Forelimb muscle (tissue), 1 donor: ENCODE measurements around the gene SPECC1. TPM values are rescaled to one million over a fixed set of nuclear protein-coding genes. Genes with fewer than 3 reads are reported as not detected.
"Not testable (repeated sequence)": the region's sequence is repeated elsewhere in the genome, so short reads cannot be mapped to it uniquely, and the experiment has no call there.

Experiments used
- DNase-seq: peaks from one replicate; pipeline ENCODE4 v3.0.0-alpha.2; 2013; ENCODE audit warnings: low read depth
- polyA plus RNA-seq: library from polyadenylated mRNA; unstranded; fragments of 120-200 nt; gene quantifications from one replicate; pipeline ENCODE4 v1.2.1, GENCODE V29; 2013; ENCODE audit not compliant: insufficient read length

Gene SPECC1, protein sequence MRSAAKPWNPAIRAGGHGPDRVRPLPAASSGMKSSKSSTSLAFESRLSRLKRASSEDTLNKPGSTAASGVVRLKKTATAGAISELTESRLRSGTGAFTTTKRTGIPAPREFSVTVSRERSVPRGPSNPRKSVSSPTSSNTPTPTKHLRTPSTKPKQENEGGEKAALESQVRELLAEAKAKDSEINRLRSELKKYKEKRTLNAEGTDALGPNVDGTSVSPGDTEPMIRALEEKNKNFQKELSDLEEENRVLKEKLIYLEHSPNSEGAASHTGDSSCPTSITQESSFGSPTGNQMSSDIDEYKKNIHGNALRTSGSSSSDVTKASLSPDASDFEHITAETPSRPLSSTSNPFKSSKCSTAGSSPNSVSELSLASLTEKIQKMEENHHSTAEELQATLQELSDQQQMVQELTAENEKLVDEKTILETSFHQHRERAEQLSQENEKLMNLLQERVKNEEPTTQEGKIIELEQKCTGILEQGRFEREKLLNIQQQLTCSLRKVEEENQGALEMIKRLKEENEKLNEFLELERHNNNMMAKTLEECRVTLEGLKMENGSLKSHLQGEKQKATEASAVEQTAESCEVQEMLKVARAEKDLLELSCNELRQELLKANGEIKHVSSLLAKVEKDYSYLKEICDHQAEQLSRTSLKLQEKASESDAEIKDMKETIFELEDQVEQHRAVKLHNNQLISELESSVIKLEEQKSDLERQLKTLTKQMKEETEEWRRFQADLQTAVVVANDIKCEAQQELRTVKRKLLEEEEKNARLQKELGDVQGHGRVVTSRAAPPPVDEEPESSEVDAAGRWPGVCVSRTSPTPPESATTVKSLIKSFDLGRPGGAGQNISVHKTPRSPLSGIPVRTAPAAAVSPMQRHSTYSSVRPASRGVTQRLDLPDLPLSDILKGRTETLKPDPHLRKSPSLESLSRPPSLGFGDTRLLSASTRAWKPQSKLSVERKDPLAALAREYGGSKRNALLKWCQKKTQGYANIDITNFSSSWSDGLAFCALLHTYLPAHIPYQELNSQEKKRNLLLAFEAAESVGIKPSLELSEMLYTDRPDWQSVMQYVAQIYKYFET
- 6.0 TPM for polyA plus RNA-seq

DNA sequence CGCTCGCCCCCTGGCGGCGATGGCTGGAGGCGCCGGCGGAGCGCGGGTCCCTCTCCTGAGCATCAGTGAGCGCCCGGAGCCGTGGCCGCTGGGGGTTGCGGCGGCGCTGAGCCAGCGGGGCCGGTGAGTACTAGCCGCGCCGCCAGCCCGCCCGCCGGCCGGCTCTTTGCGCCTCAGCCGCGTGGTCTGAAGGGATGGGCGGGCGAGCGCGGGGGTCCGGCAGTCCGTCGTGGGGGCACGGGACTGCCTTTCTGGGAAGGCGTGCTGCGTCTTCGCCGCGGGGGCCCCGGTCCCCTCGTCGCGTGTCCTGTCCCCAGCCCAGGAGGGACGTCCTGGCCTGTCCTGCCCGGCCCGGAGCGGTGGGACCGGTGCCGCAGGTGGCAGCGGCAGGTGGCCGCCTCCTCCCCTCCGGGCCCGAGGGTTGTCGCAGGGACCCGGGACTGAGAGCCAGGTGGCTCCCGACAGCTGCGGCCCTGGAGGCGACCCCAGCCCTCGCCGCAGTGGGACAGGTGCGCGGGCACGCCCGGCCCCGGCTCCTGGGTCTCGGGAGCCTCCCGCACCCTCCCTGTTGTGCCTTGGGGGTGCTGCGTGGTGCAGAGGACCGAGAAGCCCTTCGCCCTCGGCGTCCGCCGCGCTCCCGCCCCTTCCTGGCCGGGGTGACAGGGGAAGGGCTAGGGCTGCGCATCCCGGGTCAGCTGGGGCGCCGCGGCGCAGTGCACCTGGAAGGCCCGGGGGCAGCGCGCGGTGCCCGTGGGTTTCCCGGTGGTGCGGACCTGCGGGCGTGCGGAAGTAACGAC is at the start of gene SPECC1:
SPECC1 (plus strand) TSS at position 58 of the 797 bp plus-strand sequence. CDS start 87,293 bp downstream, outside the sequence.
- DNase-seq = peak; percentile 29

DNA sequence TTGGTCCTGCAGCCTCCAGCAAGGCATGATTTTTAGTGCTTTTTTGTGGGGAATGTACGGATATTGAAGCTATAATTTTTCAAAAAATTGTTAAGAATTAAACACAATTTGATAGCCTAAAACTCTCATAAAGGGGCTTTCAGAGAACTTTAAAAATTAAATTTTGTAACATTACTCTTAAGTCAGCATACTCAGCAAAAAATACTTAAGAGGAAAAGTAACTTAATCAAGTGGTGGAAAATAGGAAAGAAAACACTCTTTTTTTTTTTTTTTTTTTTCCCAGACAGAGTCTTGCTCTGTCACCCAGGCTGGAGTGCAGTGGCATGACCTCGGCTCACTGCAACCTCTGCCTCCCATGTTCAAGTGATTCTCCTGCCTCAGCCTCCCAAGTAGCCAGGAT is 46.2 kb upstream of the SPECC1 start:
- not testable (repeated sequence) for DNase-seq

DNA sequence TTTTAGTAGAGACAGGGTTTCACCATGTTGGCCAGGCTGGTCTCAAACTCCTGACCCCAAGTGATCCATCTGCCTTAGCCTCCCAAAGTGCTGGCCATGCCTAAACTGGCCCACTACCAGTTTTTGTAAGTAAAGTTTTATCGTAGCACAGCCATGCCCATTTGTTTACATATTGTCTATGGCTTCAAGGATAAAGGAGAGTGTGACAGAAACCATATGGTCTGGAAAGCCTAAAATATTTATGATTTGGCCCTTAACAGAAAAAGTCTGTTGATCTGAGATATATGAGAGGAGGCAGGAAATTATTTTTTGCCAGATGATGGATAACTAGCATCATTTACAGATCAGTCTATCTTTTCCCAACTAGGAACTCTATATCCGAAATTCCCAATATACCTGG is 36.0 kb upstream of the SPECC1 start:
- no peak for DNase-seq

DNA sequence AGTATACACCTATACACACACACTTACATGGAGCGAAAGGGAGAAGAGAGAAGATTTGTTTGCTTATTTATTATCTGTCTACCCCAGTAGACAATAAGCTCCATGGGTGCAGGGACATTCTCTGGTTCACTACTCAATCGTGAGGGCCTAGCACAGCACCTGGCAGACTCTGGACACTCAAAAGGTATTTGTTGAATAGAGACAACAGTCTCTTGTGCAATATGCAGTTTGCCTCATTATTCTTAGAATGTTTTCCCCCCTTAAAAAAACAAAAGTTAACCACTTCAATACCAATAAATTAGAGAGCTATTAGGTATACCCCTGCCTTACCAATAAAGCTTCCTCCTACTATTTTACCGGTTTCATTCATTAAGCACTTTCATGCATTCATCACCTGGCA is 33.6 kb upstream of the SPECC1 start:
- no peak for DNase-seq

DNA sequence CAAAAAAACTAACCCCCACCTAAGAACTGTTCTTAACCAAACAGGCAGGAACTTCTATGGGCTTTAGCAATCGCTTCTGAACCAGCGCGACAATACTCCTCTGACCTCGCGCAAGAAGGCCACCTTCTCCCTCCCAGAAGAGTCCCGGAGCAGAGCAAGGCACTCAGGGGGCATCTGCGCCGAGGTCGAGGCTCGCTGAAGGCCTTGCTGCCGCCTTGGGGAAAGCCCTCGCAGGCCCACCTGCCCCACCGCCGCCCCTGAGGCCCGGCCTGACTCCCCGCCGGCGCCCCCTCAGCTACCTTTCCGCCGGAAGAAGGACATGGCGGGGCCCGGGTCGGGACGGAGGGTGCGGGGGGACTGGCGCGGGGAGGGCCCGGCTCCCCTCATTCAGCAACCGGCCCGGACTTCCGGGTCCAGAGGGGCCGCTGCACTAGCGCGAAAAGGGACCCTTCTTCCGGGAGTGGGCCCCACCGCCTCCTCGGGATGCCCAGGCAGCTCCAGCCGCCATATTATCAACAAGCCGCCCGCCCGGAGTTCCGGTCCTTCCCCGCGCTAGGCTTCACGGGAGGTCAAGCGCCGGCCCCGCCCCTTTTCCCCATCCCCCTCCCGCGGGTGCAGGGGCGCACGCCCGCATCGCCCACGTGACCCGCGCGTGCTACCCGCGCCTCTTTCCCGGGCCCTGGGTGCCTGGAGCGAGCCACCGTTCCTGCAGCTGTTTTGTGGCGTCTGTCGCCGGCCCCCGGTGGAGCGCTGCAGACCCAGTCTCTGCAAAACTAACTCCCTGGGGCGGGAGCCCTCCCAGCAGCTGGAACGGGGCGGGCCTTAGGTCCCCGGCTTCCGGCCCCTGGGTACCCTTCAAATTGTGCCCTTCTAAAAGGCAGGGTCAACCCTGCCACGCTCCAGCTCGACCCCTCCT is 31.6 kb upstream of the SPECC1 start, which contains the start of gene AKAP10:
AKAP10 (minus strand) TSS at position 536 of the 916 bp plus-strand sequence; CDS start at position 387, 149 bp downstream.
- DNase-seq = peak; percentile 41

DNA sequence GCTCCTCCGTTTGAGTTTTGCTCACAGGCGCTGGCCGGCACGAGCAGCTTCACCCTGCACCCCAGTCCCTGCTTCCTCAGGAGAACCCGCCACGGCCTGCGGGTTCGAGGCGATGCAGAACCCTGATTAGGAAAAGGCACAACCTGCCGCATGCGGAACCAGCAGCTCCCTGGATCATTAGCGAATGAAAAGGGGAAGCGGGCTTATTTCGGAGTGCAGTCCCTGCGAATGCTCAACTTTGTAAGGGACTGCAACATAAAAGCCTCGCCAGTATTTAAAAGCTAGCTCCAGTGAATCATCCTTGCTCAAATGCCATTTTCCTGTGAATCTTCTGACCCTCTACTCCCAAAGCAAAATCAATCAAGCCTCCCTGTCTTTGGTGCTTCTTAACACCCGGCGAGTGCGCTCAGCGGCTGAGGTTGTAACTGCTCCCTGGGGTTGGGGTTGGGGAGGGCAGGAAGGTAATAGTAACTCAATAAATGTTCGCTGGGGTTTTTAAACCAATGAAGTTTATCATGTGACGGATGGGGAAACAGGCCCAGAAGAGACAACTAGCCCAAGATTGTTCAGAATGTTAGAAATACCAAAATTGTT is 30.9 kb upstream of the SPECC1 start:
- no peak for DNase-seq

DNA sequence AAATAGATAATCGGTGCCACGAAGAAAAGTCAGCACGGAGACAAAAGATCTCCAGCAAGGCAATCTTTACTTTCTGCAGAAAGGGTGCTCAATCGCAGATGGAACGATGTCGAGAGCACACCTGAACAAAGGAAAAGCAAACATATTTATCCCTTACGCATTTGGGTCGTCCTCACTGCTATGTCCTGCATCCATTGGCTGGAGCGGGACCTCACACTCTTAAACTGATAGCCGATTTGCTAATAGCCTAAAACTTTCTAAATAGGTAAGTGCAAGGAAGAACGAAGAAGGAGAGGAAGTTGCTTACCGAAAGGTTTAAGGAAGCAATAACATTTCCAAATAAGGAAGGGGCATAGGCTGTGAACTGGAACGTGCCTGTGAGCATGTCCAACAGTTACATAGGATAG is 30.4 kb upstream of the SPECC1 start:
- DNase-seq = no peak

DNA sequence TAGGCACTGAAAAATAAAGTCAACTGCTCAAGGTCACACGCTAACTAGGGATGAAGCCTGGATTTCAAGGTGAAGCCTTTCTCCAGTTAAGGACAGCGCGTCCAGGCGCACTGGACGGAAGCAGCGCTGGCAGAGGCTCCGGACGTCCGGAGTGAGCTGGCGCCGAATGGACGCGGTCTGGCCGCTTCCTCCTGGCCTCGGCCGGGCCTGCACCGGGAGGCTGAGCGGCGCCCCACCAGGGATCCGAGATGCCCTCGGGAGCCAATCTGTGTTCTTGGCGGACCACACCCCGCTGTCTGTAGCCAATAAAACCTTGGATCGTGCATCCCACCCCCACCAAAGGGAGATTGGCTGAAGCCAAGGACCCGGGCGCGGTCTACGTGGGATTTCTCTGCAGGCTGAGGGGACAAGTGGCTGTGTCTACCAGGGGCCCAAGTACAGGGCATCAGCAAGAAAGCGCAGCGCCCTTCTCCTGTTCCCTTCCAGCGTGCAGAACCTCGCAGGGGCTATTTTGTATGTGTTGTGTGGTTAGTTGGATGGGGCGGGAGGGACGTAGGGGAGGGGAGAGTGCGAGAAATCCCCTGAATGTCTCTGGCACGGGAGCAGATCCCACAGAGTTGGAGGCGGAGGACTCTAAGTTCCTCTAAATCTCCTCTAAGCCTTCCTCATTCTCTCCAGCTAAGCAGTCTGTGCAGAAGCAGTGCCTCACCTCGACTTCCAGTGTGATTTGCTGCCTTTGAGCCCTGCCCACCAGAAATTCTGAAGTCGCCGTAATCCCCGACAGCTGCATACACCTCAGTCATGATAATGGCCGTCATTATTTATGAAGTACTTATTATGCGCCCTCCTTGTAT is 29.0 kb upstream of the SPECC1 start:
- DNase-seq = no peak

DNA sequence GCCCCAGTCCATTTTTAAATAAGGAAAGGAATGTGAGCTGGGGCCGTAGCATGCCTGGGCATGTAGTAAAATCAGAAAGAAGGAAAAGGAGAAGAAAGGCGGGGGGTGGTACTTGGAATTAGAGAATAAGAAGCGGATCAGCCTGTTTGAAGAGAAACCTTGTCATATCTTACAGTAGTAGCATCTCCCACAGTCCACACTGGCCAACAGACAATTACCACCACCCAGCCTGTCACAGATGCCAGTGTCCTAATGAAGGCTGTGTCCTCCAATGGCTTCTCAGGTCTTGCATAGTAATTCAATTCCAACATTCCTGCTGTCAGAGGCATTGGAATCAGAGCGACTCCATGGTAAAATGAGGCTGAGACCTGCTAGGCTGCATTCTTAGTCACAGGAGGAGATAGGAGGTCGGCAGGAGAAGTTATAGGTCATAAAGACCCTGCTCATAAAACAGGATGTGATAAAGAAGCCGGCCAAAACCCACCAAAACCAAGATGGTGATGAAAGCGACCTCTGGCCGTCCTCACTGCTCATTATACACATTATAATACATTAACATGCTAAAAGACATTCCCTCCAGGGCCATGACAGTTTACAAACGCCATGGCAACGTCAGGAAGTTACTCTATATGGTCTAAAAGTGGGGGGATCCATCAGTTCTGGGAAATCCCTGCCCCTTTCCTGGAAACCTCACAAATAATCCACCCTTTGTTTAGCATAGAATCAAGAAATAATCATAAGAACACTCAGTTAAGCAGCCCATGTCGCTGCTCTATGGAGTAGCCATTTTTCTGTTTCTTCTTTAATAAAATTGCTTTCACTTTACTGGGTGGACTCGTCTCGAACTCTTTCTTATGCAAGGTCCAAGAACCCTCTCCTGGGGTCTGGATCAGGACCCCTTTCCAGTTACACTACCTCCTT is 22.0 kb upstream of the SPECC1 start:
- DNase-seq = no peak

DNA sequence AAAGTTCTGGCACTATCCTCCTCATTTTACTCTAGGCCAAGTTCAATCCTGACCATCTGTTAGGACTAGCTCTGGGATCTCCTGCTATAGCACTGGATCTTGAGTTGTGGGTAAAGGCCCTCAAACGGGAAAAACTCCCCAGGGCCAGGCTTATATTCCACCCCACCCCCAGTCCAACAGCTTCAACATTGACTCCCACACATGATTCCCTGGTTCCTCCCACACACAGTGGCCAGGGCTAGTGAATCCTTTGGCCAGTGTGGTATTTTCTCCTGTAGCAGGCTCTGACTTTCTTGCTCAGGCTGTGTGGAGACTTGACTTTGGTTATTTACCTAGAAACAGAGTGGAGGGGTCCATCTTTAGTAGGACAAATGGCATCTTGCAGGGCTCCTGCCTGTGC is 21.3 kb upstream of the SPECC1 start:
- DNase-seq = no peak

DNA sequence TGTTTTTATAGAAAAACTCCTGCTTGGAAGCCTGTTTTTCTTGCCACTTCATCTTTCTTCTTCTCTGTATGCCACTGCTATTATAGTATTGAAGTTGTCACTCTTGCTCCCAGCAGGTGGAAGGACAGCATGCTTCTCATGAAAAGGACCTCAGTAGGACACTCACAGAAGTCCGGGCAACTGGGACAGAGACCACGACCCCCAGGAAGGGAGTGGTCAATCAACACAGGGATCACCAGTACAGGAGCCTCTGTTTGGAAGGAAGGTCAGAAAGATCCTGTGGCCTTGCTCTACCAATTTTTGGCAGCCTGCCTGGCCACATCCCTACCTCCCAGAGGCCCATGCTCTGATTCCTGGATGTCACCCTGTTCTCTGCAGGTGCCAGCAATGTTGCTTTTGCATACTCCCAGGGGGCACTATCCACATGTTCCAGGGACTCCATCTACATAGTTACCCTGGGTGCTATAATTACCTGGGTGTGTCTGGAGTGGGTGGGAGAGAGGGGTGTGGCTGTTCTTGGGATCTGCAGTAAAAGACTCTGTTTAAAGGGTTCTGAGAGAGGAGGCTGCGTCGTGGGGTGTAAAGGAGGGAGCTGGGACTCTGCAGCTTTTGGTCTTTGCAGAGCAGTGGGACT is 17.8 kb upstream of the SPECC1 start:
- no peak for DNase-seq

DNA sequence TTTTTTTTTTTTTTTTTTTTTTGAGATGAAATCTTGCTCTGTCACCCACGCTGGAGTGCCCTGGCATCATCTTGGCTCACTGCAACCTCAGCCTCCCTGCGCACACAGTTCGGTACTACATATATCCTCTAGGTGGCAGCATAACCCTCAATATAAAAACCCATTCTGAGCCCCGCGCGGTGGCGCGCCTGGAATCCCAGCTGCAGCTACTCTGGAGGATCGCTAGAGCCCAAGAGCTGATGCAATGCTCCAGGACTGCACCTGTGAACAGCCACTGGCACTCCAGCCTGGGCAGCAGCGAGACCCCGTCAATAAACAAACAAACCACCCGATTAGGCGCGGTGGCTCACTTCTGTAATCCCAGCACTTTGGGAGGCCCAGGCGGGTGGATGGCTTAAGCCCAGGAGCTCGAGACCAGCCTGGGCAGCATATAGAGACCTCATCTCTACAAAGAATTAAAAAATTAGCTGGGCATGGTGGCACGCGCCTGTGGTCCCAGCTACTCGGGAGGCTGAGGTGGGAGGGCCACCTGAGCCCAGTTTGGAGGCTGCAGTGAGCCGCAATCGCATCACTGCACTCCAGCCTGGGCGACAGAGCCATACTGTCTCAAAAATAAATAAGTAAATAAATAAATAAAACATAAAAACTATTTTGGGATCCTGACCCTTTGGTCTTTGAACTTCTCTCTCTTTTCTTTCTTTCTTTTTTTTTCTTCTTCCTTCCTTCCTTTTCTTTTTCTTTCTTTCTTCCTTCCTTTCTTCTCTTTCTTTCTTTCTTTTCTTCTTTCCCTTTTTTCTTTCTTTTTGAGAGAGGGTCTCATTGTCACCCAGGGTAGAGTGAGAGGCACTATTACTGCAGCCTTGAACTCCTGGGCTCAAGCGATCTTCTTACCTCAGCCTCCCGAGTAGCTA is 16.1 kb upstream of the SPECC1 start:
- peak; percentile 69 for DNase-seq

DNA sequence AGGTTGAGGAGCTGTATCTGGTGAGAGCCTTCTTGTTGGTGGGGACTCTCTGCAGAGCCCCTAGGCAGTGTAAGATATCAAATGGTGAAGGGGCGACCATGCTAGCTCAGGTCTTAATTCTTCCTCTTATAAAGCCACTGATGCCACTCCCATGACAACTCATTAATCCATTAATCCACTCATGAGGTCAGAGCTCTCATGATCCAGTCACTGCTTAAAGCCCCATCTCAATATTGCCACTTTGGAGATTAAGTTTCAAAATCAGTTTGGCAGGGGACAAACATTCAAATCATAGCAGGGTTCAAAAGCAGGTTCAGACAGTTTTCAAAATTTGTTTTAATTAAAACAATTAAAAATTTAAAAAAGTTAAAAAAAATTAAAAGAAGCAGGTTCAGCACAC is 13.1 kb upstream of the SPECC1 start:
- no peak for DNase-seq

DNA sequence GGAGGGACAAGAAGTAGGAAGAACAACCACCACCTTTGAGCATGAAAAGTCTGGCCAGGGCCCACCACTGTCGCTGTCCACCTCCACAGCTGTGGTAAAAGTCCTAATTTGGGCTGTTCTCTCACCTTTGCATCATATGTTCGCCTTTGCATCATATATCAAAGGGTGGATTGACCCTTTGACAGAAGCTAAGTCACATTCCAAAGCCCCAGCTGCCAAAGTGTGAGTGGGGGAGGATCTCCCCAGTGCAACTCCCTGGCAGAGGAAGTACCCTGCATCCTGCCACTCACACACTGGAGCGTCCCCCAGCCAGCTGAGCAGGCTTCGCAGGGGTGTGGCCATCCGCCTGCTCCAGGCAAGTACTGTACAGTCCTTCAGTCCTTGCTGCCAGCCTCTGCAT is 12.7 kb upstream of the SPECC1 start:
- DNase-seq = no peak

DNA sequence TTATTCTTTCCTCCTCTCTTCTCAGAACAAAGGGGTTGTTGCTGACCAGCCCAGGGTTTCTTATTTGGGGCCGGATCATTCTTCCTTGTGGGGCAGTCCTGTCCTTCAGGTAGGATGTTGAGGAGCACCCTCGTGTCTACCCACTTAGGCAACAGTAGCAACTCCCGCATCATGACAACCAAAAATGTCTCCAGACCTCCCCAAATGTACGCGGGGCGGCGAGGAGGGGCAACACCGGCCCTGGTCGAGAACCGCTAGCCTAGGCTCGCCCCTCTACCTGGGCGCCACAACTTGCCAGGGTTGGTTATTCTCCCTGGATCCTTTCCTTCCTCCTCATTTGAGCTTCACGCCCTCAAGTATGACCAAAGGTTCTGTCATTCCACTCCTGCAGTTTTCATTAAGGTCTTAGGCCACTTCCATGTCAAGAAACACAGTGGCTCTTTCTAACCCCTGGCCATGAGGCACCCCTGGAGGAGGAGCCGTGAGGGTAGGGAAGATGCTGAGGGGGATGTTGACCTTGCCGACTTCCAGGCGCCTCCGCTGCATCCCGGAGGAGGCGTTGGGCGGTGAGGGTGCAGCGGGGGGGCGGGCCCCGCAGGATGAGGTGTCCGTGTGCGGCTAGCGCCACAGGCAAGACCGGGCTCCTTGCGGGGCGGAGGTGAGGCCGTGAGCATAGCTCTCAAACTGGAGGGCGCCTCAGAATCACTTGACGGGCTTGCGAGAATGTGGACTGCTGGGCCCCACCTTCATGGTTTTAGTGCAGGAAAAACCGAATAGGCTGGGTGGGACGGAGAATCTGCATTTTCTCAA is 712 bp upstream of the SPECC1 start:
- no peak for DNase-seq

DNA sequence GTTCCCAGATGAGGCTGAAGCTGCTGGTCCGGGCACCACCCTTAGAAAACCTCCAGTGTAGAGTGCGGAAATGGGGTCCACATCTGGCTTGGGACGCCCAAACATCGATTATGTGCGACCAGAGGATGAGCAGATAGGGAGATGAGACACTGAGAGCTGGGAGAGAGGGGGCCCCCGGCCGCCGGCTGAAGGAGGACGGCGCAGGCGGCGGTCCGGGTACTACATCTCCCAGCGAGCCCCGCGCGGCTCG is 182 bp upstream of the SPECC1 start:
- no peak for DNase-seq
